Activated CD8-positive, alpha-beta T cell treated with anti-CD3 and anti-CD28 coated beads, Interleukin-2, amount 10 ng/mL, durations not matched to agents 7 days and 5 days (primary cell): Measurements from ENCODE around the gene ESM1. TPM values are rescaled to one million over a fixed set of nuclear protein-coding genes. Genes with fewer than 3 reads are reported as not detected.

Source experiments
- ATAC-seq: fragments of 150-1000 bp; cut with Tn5 transposase; one replicate; pipeline ENCODE4 v1.10.0; 2021; ENCODE audit warnings: moderate library complexity
- CTCF ChIA-PET: fragments of 350-600 bp; sonication (Branson Sonifier 250); formaldehyde crosslinking; loops from one replicate; lab custom pipeline; 2021; ENCODE audit warnings: antibody characterized with exemption; lab: Charles Lee
- POLR2A ChIA-PET: fragments of 350-600 bp; sonication (Branson Sonifier 250); formaldehyde crosslinking; loops from one replicate; lab custom pipeline; 2021; ENCODE audit warnings: antibody characterized with exemption; lab: Charles Lee
- DNase-seq: peaks from one replicate; pipeline ENCODE4 v3.0.0-alpha.2; 2020
- H3K27ac Mint-ChIP-seq: one replicate; pipeline ENCODE4 v1.8.0; 2021; ENCODE audit warnings: mild to moderate bottlenecking, mixed read lengths
- H3K27me3 Mint-ChIP-seq: one replicate; pipeline ENCODE4 v1.8.0; 2021; ENCODE audit warnings: low read depth, mixed read lengths
- H3K36me3 Mint-ChIP-seq: one replicate; pipeline ENCODE4 v1.8.0; 2021; ENCODE audit warnings: low read depth, mixed read lengths
- H3K4me1 Mint-ChIP-seq: one replicate; pipeline ENCODE4 v1.8.0; 2021; ENCODE audit warnings: low read depth, mixed read lengths
- H3K4me3 Mint-ChIP-seq: one replicate; pipeline ENCODE4 v1.8.0; 2021; ENCODE audit warnings: mild to moderate bottlenecking, mixed read lengths
- H3K9me3 Mint-ChIP-seq: one replicate; pipeline ENCODE4 v1.8.0; 2022; ENCODE audit warnings: mixed read lengths; ENCODE audit not compliant: insufficient read depth
- total RNA-seq, 2 experiments: library from RNA; stranded (reverse); gene quantifications; one replicate each; pipeline ENCODE4 v1.2.3, GENCODE V29; 2021

ESM1 gene
- total RNA-seq, 2 experiments from 2014 or later, result not detected

- H3K27me3 Mint-ChIP-seq, result peaks cover 10% of the 10 kb centered on the region
- H3K27ac Mint-ChIP-seq, result no peak overlapping the region
- DNase-seq (peak; percentile 65), ATAC-seq (peak; percentile 67)
- ChIA-PET POLR2A (no interaction called here), CTCF (interaction anchor here (0.6 to 7.1 kb wide), 64 partner anchors 9 to 428 kb away, joined by 3 to 124 read pairs (median 6); partner anchors contain the start of genes ESM1, GPX8, GZMA and GZMK)
- no peak overlapping the region for H3K4me3 Mint-ChIP-seq
- peaks cover 9% of the 10 kb centered on the region for H3K36me3 Mint-ChIP-seq
- no peaks in the 10 kb centered on the region for H3K9me3 Mint-ChIP-seq
- H3K4me1 Mint-ChIP-seq, result peaks cover 18% of the 10 kb centered on the region
These were observed 41.0 kb downstream of the ESM1 start for GRCh38 chr5:54944364-54944763.

- CTCF ChIA-PET, result interaction anchor here (0.7 to 7.1 kb wide), 13 partner anchors 10 to 217 kb away, joined by 3 to 124 read pairs (median 33); partner anchors contain the start of genes GPX8, GZMA and GZMK
- DNase-seq (no peak), ATAC-seq (no peak)
- Mint-ChIP-seq H3K4me1 (peaks cover 15% of the 10 kb centered on the region), H3K9me3 (no peaks in the 10 kb centered on the region), H3K36me3 (no peaks in the 10 kb centered on the region), H3K27ac (no peak overlapping the region), H3K4me3 (no peak overlapping the region), H3K27me3 (peaks cover 18% of the 10 kb centered on the region)
- POLR2A ChIA-PET, result interaction anchor here (0.6 kb wide), 1 partner anchor 15 kb away, joined by 3 read pairs; no protein-coding TSS in a partner anchor
These were observed 43.2 kb downstream of the ESM1 start for GRCh38 chr5:54942064-54942778.

- ATAC-seq (no peak), DNase-seq (no peak)
- no peaks in the 10 kb centered on the region for H3K9me3 Mint-ChIP-seq
- no peaks in the 10 kb centered on the region for H3K4me1 Mint-ChIP-seq
- H3K36me3 Mint-ChIP-seq, result no peaks in the 10 kb centered on the region
- H3K27me3 Mint-ChIP-seq, result peaks cover 44% of the 10 kb centered on the region
- H3K27ac Mint-ChIP-seq, result no peak overlapping the region
- ChIA-PET CTCF (interaction anchor here (0.8 to 2.1 kb wide), 3 partner anchors 8 to 210 kb away, joined by 3 to 7 read pairs (median 4); no protein-coding TSS in a partner anchor), POLR2A (no interaction called here)
- no peak overlapping the region for H3K4me3 Mint-ChIP-seq
These were observed 49.2 kb downstream of the ESM1 start for GRCh38 chr5:54936201-54936600.

- Mint-ChIP-seq H3K27me3 (peaks cover 40% of the 10 kb centered on the region), H3K36me3 (no peaks in the 10 kb centered on the region), H3K4me1 (peaks cover 5% of the 10 kb centered on the region), H3K9me3 (no peaks in the 10 kb centered on the region), H3K4me3 (no peak overlapping the region), H3K27ac (no peak overlapping the region)
- ATAC-seq (no peak), DNase-seq (no peak)
- POLR2A ChIA-PET, result no interaction called here
- CTCF ChIA-PET, result interaction anchor here (0.8 to 2.0 kb wide), 4 partner anchors 11 to 227 kb away, joined by 3 to 13 read pairs (median 4); partner anchors contain the start of gene GPX8
These were observed 52.6 kb downstream of the ESM1 start for GRCh38 chr5:54932789-54933188.

- Mint-ChIP-seq H3K4me3 (no peak overlapping the region), H3K36me3 (peaks cover 4% of the 10 kb centered on the region), H3K9me3 (peaks cover 12% of the 10 kb centered on the region), H3K4me1 (peaks cover 17% of the 10 kb centered on the region), H3K27ac (no peak overlapping the region), H3K27me3 (peaks cover 25% of the 10 kb centered on the region)
- no peak for DNase-seq
- no peak for ATAC-seq
- ChIA-PET POLR2A (no interaction called here), CTCF (interaction anchor here (0.7 to 3.1 kb wide), 16 partner anchors 13 to 229 kb away, joined by 3 to 33 read pairs (median 3); partner anchors contain the start of gene GPX8)
These were observed 54.7 kb downstream of the ESM1 start for GRCh38 chr5:54930736-54931135.

Other genes starting within 250 kb of the ESM1 start
- gene GZMK, start 38.7 kb upstream of the ESM1 start, total RNA-seq, result 1 to 10 TPM; 2.4 to 2.9 TPM
- gene GZMA, start 117.1 kb upstream of the ESM1 start, total RNA-seq, result 100 to 1,000 TPM; 356 to 365 TPM
- not detected for gene GPX8, start 174.6 kb upstream of the ESM1 start, total RNA-seq
- gene CDC20B, start 187.6 kb upstream of the ESM1 start, total RNA-seq, result under 1 TPM; 0.13 to 0.16 TPM
- gene MCIDAS, start 241.7 kb upstream of the ESM1 start, total RNA-seq, result not detected
- gene CCNO, start 248.0 kb upstream of the ESM1 start, total RNA-seq, result not detected